HG03565 (cell line): ENCODE data around the gene STAG1.
"Not testable (repeated sequence)": the region's sequence is repeated elsewhere in the genome, so short reads cannot be mapped to it uniquely, and the experiment has no call there.

Experiments
- ATAC-seq: cut with Tn5 transposase; IDR thresholded peaks from one replicate; pipeline ENCODE4 v1.9.1; 2021; ENCODE audit warnings: mild to moderate bottlenecking, moderate library complexity; ENCODE audit not compliant: unreplicated experiment

The STAG1 gene

GRCh38 chr3:136428167-136428566 lies 324.0 kb downstream of the STAG1 start:
- no peak for ATAC-seq

- no peak for ATAC-seq
Measured at GRCh38 chr3:136427236-136427635, 324.9 kb downstream of the STAG1 start.

DNA sequence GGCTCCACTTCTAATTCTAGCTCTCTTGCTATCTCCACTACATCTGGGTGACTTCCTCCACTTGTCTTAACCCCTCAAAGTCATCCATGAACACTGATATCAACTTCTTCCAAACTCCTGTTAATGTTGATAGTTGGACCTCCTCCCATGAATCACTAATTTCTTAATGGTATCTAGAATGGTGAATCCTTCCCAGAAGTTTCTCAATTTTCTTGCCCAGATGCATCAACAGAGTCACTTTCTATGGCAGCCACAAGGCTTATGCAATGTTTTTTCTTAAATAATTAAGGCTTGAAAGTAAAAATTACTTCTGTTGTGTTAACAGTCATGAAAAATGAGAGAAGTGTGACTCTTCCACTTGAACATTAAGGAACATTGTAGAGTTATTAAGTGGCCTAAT lies 337.7 kb downstream of the STAG1 start:
- ATAC-seq = no peak

DNA sequence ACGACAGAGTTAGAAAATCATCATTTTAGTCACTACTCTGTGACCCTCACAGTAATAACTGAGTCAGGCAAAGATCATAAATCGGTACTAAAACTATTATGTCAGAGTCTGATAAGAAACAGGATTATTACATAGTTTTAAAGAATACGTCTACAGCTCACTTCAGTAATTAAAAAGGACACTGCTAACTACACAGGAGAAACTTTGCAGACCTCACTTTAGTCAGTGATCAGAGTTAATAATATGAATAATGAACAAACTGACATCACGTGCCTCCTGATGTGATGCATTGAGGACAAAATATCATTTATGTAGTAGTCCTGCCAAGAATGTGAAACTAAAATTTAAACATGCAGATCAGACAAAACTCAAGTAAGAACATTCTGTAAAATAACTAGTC lies 339.9 kb downstream of the STAG1 start:
- ATAC-seq = no peak

DNA sequence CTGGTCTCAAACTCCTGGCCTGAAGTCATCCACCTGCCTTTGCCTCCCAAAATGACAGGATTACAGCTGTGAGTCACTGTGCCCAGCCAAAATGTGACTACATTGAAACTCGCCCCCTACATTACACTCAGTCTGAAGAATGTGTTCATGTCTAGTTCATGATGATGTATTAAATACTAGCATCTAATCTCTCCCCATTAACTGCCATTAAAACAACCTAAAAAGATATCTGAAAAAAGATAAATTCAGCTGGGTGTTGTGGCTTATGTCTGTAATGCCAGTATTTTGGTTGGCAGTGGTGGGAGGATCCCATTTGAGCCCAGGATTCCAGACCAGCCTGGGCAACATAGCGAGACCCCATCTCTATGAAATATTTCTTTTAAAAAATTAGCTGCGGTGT lies 342.6 kb downstream of the STAG1 start:
- ATAC-seq = no peak

DNA sequence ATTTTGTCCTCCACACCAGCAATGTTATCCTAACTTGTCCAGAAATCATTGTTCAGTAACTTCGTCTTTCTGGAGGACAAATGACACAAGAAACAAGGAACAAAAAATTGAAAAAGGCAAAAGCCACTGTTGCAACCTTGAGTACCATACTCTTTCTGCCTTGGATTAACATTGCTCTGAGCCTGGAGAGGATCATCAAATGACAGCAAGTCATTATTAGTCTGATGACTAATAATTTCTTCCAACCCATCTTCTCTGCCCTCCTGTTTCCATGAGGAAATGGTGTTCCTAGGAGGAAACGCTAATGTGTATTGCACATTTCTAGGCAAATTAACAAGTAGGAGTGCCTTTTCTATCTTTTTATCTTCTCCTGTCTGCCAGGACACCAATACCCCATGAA lies 348.1 kb downstream of the STAG1 start:
- no peak for ATAC-seq

DNA sequence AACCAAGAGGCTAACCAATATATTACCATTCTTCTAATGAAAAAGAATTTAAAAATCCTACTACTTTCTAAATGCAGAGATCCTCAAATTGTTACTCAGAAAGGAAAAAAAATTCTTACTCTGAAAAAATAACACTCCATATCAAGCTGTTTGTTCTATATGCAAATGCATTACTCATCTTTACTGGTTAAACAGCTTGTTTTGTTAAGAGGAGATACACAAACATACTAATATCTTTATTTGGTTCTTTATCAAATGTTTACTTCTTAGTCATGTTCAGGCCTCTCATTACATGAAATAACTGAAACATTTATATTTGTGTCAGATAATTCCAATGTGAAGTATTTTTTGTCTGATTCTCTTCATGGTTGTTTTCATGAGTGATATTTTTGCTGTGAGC lies 355.3 kb downstream of the STAG1 start:
- no peak for ATAC-seq

DNA sequence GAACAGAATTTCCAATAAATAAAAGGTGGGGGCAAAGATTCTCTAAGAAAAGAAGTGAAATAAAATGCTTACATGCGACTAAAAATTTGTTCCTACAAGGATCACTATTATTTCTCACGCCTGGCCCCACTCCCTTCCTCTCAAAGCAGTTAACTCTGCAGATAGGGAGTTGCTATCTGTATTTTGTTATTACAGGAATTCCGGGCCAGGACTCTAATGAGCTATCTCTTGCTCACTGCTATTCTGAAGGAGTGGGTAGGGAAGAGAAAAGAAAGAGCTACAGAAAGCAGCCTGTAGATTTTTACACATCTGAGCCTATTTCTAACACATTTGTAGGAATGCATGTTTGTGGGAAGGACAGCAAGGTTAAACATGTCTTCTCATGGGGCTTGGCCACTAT lies 361.6 kb downstream of the STAG1 start:
- no peak for ATAC-seq

DNA sequence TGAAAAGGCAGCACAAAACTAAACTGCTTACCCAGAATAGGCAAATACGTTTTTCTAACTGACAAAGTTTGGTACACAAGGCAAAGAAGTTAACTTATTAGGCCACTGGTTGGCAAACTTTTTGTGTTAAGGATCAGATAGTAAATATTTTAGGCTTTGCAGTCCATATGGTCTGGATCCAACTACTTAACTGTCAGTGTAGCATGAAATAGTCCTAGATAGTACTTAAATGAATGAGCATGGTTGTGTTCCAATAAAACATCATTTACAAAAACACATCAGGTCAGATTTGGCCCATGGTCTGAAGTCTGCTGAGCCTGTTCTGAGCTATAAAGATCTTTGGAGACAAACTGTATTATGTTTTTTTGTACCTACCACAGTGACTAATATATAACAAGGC lies 365.1 kb downstream of the STAG1 start:
- ATAC-seq = no peak

DNA sequence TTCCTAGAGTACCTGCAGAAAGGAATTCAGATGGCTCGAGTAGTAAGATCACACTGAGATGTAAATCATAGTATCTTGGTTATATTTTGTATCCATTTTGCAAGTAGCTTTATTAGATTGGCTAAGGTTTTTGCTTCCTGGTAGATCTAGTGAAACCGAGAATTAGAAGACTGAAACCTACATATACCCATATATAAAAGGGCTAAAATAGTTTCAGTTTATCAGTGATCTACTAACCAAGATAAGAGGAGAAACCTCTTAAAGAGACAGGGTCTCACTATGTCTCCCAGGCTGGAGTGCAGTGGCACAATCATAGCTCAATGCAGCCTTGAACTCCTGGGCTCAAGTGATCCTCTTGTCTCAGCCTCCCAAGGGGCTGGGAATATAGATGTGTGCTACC lies 366.7 kb downstream of the STAG1 start:
- peak; percentile 90 for ATAC-seq

- no peak for ATAC-seq
Measured at GRCh38 chr3:136381051-136381450, 371.1 kb downstream of the STAG1 start.

DNA sequence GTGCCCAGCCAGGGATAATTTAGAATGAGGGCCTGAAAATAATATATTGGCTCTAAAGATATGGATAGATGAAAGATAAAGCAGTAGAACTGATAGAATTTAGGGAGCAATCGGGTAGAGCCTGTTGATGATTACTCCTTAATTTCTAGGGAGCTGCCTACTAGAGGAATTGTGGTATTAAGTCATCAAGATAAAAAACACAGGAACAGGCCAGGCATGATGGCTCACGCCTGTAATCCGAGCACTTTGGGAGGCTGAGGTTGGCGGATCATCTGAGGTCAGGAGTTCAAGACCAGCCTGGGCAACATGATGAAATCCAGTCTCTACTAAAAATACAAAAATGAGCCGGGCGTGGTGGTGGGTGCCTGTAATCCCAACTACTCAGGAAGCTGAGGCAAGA lies 371.6 kb downstream of the STAG1 start:
- ATAC-seq = no peak

- no peak for ATAC-seq
Measured at GRCh38 chr3:136378011-136378410, 374.2 kb downstream of the STAG1 start.

- no peak for ATAC-seq
Measured at GRCh38 chr3:136377508-136377907, 374.7 kb downstream of the STAG1 start.

- ATAC-seq = not testable (repeated sequence)
Measured at GRCh38 chr3:136375800-136376199, 376.4 kb downstream of the STAG1 start.

DNA sequence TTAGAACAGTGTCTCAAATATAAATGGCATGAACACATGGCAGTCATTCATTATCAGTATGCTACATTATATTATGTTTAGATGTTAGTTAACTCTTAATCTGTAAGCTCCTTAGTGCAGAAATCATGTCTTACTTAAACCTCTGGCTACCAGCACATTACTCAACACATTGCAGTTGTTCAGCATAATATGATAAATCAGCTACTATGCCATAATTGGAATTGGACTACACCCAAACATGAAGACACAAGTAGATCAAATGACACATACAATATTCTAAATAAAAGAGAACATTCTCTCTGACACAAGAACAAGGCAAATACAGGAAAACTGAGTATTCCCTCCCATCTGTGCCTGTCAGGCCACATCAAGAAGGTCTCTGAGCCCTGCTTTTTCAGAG lies 385.9 kb downstream of the STAG1 start:
- no peak for ATAC-seq

- ATAC-seq = peak; percentile 75
Measured at GRCh38 chr3:136353461-136353860, 398.7 kb downstream of the STAG1 start.

DNA sequence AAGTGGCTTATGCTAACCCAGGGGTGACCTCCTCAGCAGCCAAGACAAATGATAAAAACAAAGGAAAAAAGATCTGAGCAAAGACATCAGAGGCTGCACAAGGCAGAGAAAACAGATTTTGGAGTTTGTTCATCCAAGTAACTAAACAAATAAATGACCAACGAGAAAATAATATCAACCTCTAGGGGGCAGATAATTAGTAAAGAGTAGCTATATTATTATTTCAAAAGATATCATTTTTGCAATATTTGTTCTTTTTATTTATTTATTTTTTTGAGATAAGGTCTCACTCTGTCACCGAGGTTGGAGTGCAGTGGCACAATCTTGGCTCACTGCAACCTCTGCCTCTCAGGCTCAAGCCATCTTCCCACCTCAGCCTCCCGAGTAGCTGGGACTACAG lies 400.3 kb downstream of the STAG1 start:
- no peak for ATAC-seq

GRCh38 chr3:136351351-136351750 lies 400.8 kb downstream of the STAG1 start:
- ATAC-seq = no peak

- ATAC-seq = no peak
Measured at GRCh38 chr3:136350557-136350956, 401.6 kb downstream of the STAG1 start.

DNA sequence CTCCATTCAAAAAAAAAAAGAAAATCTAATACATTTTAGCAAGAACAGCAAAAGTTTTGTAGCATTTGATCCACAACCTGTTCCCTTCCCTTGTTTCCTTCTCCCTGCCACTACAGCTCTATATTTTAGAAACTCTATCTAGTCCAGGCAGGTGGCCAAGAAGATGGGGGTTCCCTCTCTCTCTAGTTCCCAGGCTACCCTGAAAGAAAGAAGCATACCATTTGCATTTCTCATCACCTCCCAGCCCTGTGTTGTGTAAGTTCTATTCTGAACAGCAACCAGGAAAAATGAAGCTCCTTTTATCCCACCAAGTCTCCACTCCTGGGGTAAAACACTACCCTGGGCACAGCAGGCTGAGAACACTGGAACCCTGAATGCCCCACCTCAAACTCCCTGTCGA lies 402.0 kb downstream of the STAG1 start:
- no peak for ATAC-seq

- ATAC-seq = no peak
Measured at GRCh38 chr3:136346486-136346885, 405.7 kb downstream of the STAG1 start.

DNA sequence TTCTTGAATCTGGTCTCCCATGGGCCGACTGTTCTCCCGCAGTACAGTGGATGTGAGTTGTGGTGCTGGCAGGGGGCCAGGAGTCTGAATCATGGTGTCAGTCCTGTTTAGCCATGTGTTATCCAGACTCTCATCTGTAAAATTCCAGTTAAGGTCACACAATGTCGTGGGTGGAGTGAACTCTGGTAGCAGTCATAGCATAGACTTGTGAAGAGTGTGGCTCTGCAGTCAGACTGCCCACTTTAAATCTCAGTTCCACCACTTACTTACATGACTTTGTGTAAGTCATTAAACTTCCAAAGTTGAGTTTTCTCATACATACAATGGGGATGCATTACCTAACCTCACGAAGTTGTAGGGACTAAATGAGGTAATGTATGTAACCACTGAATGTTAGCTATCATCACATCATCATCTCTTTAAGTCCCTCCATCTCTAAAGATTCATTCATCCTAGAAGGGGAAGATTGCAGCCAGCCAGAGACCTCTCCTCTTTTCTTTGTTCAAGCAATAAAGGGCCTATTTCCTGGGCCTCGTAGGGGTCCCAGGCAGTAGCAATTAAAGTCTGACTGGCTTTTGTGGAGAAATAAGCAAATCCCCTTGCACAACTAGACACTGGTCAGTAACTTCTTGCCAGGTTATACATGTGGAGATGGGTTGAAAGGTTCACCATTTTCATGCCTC lies 408.2 kb downstream of the STAG1 start:
- ATAC-seq = no peak
